HG03378 (cell line): ENCODE results near the gene PRDM15.

Source experiments
- ATAC-seq: cut with Tn5 transposase; IDR thresholded peaks from one replicate; pipeline ENCODE4 v1.9.1; 2021; ENCODE audit warnings: mild to moderate bottlenecking, moderate library complexity; ENCODE audit not compliant: unreplicated experiment

PRDM15 gene

DNA sequence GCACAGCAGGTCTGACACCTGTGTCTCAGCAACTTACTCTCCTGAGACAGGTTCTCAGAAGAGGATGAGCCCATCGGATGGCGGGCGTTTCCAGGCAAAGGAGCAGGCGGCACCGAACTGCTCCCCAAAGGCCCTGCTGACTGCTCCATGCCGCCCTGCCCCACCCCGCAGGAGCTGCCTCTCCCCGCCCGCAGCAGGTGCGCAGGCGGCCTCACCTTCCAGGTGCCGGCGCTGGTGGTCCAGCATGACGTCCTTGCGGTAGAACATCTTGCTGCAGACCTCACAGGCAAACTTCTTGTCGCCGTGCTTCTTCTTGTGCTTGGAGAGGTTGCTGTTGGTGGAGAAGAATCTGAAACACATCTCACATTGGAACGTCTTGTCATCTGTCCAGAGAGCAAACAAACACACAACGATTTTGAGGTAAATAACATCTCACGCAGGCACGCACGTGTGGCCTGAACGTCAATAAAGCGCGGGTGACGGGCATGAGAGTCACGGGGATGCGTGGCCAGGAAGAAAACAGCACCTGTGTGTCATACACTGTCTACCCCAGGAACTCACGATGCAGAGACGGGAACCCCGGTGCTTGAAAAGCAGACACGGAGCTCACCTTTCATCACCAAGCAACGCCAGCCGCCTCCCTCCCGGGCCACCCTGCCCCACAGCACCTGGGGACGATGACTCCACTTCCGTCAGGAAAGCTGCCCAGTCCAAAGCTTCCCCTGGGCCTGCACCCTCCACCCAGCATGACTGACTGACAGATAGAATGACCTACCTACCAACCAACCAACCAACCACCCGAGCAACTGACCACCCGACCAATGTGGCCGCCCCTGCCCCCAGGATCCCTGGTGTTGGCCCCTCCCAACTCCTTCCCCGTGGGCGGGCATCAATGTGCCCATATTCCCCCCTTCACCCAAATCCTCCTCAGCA is 50.9 kb downstream of the PRDM15 start:
- no peak for ATAC-seq

DNA sequence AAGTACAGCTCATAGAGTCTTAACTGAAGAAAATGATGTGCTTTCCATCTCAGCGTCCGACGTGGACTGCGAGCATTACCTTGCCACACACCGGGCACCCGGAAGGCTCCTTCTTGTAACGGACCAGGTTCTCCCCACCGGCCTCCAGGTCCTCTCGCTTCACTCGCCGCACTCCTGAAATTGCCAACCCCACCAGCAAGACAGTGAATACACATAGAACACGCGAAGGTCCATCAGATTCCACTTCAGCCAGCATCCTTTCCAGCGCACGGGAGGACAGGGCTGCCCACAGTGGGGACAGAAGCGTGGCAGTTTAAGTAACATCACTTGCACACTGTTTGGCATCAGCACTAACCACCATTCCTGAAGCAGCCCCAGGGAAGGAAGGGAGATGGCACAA is 53.3 kb downstream of the PRDM15 start:
- no peak for ATAC-seq

DNA sequence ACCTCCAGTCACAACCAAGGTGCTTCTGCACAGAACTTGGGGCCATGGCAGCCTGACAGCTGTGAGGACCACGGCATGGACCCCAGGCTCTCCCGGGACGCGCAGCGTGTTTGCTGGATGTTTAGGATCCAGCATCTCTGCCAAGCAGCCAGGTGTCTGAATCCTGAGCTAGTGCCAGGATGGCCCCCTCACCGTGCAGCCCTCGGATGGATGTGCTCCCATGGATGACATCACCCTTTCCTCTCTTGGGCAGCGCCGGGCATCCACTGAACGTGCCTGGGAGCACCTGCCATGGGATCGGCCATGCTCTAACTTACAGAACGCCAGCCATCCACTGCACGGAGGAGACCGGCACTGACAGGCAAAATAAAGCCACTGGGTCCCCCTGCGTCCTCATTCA is 53.9 kb downstream of the PRDM15 start:
- no peak for ATAC-seq

DNA sequence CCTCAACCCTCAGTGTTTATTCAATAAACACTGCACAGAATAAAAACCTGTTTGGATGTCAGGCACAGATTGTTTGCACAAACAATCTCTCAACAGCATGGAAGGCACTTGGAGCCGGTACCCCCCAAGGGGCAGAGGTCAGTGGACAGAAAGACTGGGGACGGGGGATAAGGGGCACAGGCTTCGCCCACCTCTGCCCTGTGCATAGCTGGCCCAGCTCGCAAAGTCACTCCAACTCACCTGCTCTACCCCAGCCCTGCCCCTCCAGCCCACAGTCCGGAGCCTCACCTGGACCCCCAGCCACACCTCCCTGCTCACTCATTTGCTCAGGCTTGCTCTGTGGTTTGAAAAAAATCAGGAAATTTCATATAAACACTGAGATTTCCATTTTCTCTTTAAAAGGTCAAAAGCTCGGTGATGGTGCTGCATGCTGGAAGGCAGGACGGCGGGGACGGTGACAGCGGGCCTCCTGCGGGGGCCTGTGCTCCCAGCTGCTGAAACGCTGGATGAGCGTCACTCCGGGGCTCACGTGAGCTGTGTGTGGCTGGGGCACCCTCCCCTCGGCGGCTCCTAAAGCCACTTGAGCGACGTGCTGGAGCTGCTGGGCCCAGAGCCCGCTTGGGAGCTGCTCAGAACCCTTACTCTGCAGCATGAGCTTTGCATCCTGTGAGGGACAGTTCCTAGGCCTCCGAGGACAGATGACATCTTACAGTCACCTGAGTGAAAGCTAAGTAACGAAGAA is 54.5 kb downstream of the PRDM15 start:
- no peak for ATAC-seq

DNA sequence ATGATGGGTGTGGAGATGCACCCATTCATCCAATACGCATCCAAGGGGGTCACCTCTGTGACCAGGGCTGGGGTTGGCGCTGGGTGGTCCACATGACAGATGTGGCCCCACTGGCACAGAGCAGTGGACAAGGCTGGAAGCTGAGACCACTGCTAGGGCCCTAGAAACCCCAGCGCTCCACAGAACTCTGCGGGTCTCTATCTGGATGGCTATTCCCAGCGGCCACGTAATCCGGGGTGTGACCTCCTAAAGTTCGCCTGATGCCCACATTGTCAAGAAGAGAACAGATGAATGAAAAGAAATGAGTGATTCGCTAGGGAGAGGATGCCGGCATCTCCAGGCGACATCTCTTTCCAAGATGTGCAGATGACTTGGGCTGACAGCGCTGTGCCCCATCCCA is 55.2 kb downstream of the PRDM15 start:
- ATAC-seq, result no peak

DNA sequence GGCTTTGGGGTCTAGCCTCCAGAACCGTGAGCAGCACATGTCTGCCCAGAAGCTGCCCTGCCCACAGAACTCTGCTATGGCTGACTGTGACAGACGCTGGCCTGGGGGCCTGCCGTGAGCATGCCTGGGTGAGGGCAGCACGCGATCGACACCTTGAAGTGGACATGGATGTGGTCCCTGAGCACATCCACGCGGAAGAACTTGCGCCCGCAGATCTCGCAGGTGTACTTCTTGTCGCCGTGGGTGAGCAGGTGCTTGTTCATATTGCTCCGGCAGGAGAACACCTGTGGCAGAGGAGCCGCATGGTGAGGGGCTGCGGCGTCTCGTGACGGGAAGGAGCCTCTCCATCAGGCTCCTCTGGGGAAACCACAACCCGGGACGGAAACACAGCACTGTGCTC is 56.0 kb downstream of the PRDM15 start:
- no peak for ATAC-seq

DNA sequence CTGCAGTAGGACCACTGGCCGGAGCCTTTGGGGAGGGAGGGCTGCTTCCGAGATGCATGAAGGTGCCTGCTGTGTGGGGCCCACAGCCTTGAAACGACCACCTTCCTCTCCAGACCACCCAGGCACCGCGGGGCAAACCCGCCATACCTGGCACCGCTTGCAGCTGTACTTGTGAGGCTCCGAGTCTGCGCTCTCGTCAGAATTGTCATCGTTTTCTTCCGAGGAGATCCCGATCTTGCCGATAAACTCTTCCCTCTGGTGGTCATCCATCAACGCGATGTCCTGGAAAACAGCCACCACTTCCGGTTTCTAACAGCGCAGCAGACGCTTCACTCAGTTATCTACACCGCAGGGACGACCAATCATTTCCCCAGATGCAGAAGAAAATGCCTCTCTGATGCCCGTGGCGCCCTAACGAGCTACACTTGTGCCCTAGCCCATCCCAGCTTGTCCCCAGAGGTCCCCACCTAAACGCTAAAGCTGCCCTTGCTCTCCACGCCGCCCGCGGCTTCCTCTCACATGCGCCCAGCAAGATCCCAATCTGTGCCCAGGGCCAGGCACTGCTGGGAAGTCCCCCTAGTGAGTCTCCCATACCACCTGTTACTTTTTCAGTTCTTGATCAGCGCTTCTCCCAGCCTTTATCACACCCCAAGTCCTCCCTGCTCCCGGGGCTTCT is 57.2 kb downstream of the PRDM15 start:
- ATAC-seq, result no peak

DNA sequence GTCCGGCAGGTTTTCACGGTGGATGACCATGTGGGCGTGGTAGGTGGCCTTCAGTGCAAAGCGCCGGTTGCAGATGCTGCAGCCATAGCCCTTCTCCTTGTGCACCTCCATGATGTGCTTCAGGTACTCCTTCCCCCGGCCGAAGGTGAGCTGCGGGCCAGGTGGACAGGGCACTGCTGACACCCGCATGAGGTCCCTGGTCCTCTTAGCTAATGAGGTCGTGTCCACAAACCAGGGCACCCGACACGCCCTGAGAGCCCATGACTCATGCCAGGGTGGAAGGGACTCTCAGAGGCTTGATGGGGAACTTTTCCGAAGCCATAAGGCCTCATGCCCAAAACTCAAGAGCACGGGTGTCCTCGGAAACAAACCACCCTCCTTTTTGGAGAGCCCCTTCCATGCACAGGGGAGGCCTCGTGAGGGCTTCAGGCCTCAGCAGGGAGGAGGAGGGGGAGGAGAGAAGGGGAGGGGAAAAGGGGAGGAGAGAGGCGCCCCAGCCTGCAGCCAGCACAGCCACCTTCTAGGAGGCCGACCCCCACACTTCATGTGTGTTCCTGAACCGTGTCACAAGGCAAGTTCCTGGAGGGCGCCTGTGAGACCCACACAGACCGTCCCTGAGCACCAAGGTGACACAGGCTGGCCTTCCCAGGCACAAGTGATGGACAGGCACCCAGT is 57.9 kb downstream of the PRDM15 start:
- ATAC-seq, result no peak

DNA sequence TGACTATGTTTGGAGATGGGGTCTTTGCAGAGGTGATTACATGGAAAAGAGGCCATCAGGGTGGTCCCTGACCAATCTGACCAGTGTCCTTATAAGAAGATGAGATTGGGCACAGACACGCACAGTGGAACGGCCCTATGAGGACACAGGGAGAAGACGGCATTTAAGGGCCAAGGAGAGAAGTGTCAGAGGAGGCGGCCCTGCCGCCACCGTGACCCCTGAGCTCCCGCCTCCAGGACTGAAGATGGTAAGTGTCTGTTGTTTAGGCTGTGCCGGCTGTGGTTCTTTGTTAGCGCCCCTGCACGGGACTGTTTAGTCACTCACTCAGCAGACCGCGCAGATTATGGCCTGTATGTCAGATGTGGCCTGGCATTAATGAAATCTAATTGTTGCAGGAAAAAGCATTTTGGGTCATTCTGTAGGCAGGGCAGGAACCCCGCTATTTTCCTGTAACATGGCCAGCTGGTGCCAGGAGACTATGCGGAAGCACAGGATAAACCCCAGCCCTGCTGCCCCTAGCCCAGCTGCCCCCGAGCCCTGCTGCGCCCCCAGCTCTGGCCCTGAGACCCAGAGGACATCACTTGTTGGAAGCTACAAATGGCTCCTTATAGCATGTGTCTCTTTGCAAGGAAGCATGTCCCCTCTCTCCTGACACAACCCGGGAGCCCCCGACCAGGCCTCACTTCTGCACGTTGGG is 58.6 kb downstream of the PRDM15 start:
- no peak for ATAC-seq

DNA sequence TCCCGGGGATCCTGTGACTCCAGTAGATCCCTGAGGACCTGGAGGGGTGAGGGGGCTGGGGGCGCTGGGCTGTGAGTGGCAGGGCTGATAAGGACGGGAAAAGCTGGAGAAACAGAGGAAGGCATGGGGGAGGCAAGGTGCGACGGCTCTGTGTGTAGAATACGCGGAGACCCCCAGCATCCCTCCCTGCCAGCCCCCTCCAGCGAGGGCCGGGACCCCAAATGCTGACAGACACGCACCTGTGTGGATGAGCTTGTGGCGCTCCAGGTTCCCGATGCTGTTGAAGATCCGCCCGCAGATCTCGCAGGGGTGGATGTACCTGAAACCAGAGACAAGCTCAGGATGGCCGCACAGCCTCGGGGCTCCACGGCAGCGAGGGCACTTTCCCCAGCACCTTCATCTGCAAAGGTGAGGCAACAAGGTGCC is 59.3 kb downstream of the PRDM15 start:
- ATAC-seq, result no peak

DNA sequence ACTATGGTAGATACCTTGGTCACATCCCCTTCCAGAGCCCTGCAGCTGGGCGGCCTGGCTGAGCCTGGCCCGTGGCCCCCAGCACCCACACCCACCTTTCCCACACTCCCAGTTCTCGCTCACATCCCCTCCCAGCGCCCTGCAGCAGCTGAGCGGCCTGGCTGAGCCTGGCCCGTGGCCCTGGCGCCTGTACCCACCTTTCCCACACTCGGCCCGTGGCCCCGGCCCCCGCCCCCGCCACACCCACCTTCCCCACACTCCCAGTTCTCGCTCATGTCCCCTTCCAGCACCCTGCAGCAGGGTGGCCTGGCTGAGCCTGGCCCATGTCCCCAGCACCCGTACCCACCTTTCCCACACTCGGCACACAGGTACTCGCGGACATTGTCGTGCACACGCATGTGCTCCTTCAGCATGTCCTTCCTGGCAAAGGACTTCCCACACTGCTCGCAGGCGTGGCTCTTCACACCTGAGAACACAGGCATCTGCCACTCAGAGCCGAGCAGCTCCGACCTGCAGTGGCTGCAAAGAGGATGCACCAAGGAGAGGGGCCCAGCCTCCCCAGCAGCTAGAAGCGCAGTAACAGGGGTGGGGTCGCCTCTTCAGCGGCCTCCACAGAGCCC is 59.8 kb downstream of the PRDM15 start:
- ATAC-seq, result no peak

DNA sequence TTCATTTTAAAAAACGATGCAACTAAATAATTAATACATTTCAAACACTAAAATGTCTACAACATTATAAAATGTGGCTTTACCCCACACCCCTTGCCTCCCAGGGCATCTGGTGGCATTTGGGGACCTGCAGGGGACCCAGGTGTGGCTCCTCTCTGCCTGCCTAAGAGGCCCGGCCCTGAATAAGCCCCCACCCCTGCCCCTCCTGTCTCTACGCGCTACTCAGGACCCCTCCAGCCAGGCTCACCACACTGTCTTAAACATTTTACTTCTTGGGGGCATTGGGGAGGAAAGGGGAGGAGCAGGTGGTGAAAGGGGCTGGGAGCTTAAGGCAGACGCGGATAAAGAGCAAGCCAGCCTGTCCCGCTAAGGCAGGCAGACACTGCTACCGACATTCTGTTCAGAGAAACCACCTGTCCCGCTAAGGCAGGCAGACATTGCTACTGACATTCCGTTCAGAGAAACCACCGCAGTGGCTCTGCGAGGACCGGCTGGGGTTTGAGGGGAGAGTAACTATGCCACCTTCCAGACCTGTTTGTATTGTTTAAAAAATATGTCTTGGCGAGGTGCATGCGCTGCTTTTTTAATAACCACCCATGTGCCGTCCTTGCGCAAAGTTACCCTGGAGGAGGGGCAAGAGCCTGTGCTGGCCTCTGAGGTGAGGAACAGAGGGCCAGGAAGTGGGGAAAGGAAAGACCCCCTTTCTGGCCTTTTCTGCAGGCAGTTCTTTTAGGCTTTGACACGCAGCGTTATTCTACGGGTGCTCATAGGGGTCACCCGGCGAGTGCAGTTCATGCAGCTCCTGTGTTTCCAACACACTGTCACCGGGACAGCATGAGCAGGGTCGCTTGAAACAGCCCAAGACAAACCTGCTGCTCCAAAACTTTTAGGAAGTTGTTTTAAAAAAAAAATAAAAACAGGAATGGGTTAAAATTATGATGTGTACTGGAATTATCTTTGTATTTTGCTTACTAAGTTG is 61.0 kb downstream of the PRDM15 start:
- no peak for ATAC-seq

DNA sequence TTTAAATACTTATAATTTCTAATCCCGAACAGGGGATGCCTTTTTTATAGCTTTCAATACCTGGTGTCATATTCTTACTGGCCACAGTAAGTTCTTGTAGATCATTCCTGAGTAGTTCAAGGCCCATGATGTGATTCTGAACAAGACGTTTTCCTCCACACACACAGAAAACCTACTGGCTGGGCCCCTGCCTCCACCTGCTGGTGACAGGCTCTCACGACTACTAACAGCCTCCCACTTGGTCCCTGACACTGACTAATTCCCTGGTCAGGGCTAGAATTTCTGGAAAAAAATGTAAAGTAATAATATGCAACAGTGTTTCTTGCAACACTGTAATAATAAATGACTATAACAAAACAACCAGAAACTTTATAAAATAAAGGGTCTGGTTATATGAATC is 61.9 kb downstream of the PRDM15 start:
- peak; percentile 50 for ATAC-seq

DNA sequence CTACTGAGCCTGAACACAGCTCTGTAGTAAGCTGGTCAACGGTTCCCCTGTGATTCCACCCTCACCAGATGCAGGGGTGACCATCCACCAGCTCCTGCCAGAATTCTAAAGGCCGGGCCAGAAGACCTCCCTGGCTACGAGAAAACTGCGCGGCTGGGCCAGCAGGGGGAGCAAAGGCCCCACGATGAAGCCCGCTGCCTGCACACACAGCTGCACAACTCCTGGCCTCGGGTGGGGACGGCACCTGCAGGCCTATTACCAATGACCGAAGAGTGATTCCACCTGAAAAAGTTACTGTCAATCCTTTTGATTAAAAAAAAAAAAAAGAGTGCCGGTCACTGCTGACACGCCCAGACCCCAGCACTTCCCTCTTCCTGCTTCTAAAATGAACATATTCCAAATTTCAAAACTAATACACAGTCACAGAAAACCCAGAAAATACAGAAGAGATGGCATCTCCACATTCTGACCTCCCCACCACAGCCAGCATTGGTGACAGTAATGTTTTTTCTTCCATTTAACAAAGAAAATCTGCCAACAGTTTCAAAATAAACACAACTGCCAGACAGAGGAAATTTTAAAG is 62.5 kb downstream of the PRDM15 start:
- peak; percentile 56 for ATAC-seq

DNA sequence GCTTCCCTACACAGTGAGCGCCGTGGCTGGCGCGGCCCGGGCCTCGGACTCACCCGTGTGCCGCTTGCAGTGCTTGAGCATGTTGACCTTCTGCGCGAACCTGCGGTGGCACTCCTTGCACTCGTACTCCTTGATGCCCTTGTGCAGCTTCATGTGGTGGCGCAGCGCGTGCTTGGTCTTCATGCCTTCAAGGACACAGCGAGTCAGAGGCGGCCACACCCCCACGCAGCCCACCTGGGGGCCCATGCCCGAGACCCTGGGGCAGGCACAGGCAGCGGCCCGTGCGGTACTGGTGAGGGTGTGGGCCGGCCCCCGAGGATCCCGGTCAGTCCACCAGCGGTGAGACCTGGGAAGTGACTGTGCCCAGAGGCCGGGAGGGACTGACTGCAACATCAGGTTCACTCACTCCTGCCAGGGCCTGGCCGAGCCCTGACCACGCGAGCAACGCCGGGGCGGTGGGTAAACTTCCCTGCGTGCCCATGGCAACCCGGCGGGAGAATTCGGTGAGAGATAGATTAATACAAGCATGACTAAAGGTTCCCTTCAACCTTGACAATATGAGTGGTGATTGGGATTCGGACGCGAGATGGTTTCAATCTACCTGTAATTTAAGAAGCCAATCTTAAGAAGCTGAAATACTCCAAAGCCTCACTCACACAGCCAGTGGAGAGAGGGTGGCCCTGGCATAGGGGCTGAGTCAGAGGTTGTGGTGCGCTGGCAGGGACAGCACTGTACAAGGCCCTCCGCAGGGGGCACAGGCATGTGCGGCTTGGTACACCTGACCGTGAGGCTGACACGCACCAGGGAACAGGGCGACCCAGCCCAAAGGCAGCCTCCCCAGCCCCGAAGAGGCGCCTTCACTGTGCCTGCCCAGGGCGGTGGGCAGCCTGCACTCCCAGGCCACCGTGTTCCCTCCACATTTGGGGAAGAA is 63.2 kb downstream of the PRDM15 start:
- ATAC-seq, result peak; percentile 3

DNA sequence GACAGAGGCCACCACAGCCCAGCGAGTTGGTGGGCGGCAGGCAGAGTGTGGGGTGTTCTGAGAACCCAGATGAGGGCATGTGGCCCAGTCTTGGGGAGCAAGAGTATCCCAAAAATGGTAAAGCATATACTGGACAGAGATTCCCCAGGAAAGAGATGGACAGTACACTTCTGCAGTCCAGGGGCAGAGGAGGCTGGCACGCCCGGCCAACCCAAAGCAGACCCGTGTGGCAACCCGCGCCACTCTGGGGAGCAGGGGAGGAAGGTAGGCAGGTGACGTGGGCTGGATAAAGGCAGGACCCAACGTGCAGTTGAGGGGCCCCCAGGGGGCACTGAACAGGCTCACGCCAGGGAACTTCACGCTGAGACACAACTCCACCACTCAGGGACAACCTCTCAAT is 65.9 kb downstream of the PRDM15 start:
- no peak for ATAC-seq

DNA sequence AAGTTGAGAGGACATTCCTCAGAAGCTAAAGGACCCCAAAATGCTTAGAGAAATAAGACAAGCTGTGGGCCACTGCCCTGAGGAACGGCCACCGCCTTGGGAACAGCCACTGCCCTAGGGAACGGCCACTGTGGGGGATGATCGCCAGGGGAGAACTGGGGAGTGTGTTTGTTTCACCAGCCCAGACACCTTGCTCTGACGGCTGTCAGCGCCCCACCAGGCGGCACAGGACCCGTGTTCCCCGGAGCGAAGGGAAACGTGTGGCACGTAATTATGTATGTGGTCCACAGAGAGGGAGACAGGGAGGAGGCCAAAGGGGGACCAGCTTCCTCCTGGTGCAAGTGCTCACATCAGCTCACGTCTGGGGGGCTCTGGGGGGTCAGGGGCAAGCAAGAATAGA is 66.5 kb downstream of the PRDM15 start:
- ATAC-seq, result no peak

DNA sequence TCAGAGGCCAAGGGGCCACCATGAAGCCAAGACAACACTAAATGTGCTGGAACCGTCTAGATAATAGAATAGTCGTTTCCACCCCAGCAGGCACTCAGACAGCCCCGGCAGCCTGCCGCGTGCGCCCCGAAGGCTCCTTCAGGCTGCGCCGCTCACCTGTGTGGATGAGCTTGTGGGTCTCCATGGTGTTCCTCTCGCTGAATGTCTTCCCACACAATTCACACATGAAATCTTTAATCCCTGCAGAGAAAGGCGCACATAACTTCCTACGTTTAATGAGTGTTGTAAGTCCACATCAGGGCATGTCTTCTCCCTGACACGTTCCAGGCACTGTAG is 68.6 kb downstream of the PRDM15 start:
- no peak for ATAC-seq
